ENCODE measurements around the gene ZNF229. TPM values are rescaled to one million over a fixed set of nuclear protein-coding genes. Genes with fewer than 3 reads are reported as not detected.

The ZNF229 gene
- polyA plus RNA-seq, 1 donor, result 18.4 TPM

Other genes with a start within 250 kb of the ZNF229 start
- 30.6 TPM for gene ZNF227, start 235.9 kb downstream of the ZNF229 start, polyA plus RNA-seq (ENCODE audit: insufficient read length)
- gene ZNF233, start 188.6 kb downstream of the ZNF229 start, polyA plus RNA-seq (ENCODE audit: insufficient read length), result 7.5 TPM
- 13.5 TPM for gene ZNF235, start 143.4 kb downstream of the ZNF229 start, polyA plus RNA-seq (ENCODE audit: insufficient read length)
- 14.0 TPM for gene ZNF112, start 91.8 kb downstream of the ZNF229 start, polyA plus RNA-seq (ENCODE audit: insufficient read length)
- gene ZNF285, start 46.9 kb downstream of the ZNF229 start, polyA plus RNA-seq (ENCODE audit: insufficient read length), result 12.7 TPM
- gene ZNF180, start 52.0 kb upstream of the ZNF229 start, polyA plus RNA-seq (ENCODE audit: insufficient read length), result 18.4 TPM
- gene CEACAM20, start 81.2 kb upstream of the ZNF229 start, polyA plus RNA-seq (ENCODE audit: insufficient read length), result not detected
- 0.83 TPM for gene IGSF23, start 165.1 kb upstream of the ZNF229 start, polyA plus RNA-seq (ENCODE audit: insufficient read length)
- 37.2 TPM for gene PVR, start 195.4 kb upstream of the ZNF229 start, polyA plus RNA-seq (ENCODE audit: insufficient read length)
- gene CEACAM19, start 223.0 kb upstream of the ZNF229 start, polyA plus RNA-seq (ENCODE audit: insufficient read length), result 22.7 TPM

All from left kidney (tissue), 1 donor.